Right lobe of liver (tissue), 6 donors: Measurements from ENCODE around the gene CHAF1A. TPM values are rescaled to one million over a fixed set of nuclear protein-coding genes. Genes with fewer than 3 reads are reported as not detected.

ENCODE experiments used
- ATAC-seq, 4 donors: fragments of 200-7000 bp; cut with Tn5 transposase; one replicate each; pipeline ENCODE4 v1.9.1; 2020; ENCODE audit warnings: mild to moderate bottlenecking in 4 of 4, moderate library complexity in 4 of 4
- DNase-seq, 3 donors: peaks; one replicate each; pipeline ENCODE4 v3.0.0-alpha.2; 2020
- H3K27ac ChIP-seq, 3 donors: fragments of 200-600 bp; one replicate each; pipeline ENCODE4 v1.8.0; 2022
- H3K27me3 ChIP-seq, 2 donors: fragments of 200-600 bp; one replicate each; pipeline ENCODE4 v1.8.0; 2022
- H3K36me3 ChIP-seq, 4 donors: fragments of 200-600 bp; sonication (generic) in 1 of 4; one replicate each; pipeline versions ENCODE4 v1.5.1 to v1.8.0; 2017 to 2022; ENCODE audit warnings: control low read depth in 1 of 4
- H3K4me1 ChIP-seq, 4 donors: fragments of 200-600 bp; sonication (generic) in 1 of 4; one replicate each; pipeline versions ENCODE4 v1.5.1 to v1.8.0; 2017 to 2022; ENCODE audit warnings: control low read depth in 1 of 4
- H3K4me3 ChIP-seq, 3 donors: fragments of 200-600 bp; one replicate each; pipeline ENCODE4 v1.8.0; 2022
- H3K9me3 ChIP-seq, 4 donors: fragments of 200-600 bp; sonication (generic) in 1 of 4; one replicate each; pipeline versions ENCODE4 v1.5.1 to v1.8.0; 2017 to 2022; ENCODE audit warnings: control low read depth in 1 of 4
- CTCF ChIP-seq, 4 donors: fragments of 200-600 bp in 3 of 4; fragments of 450-650 bp in 1 of 4; IDR thresholded peaks; one replicate each; pipeline versions ENCODE4 v1.5.1 to v1.8.0; 2016 to 2022; ENCODE audit warnings: antibody characterized with exemption in 4 of 4, mild to moderate bottlenecking in 2 of 4
- POLR2A ChIP-seq: fragments of 450-650 bp; IDR thresholded peaks from one replicate; pipeline ENCODE4 v1.6.1; 2017; ENCODE audit warnings: antibody characterized with exemption, mild to moderate bottlenecking
- WGBS: methylation state at CpG from one replicate; pipeline ENCODE4 v1.1.6; 2018; ENCODE audit warnings: low coverage, low lambda C conversion rate; ENCODE audit not compliant: insufficient coverage; ENCODE audit errors: missing lambda C conversion rate; 5-methylcytosine and 5-hydroxymethylcytosine counted together
- intact Hi-C, 2 donors: fragments of 100-400 bp; cut with DNase I; formaldehyde crosslinking; loops; one replicate each; pipeline versions ENCODE4 v1.11.2 to v1.14.1; 2022
- total RNA-seq, 6 experiments: library from RNA; depleted of rRNA in 2 of 6; stranded (reverse); fragments of >200 nt in 2 of 6; fragmentation: NEBNext Ultra II Directional in 3 of 6; extraction: Animal tissue kit (Norgen Biotek cat#: 25700) in 3 of 6; gene quantifications; one replicate each; pipeline versions ENCODE4 v1.1.0 to v1.2.4, GENCODE V29; 2016 to 2023
- donor health status: DM: no; HTN: yes; CAD: no.
- donor health status: DM: no; HTN: no; CAD: no.
- donor health status: DM: no; HTN: no; CAD: no.
- donor health status: DM: no; HTN: yes; CAD: no.
- donor health status: DM: no; HTN: yes; CAD: no.

Gene CHAF1A
- total RNA-seq, 6 experiments from 2014 or later: 3.1 to 9.2 (median 3.5) TPM

- Histone ChIP-seq H3K27ac (no peak overlapping the region), H3K36me3 (peaks cover 9 to 37% (median 26%) of the 10 kb centered on the region in 4 donors), H3K27me3 (no peaks in the 10 kb centered on the region), H3K4me3 (no peak overlapping the region), H3K9me3 (no peaks in the 10 kb centered on the region), H3K4me1 (peaks cover 0 to under 1% (median 0%) of the 10 kb centered on the region in 4 donors)
- intact Hi-C loops: no loop called here
- 88% methylated on average over 9 of the region's 15 CpGs for WGBS
- no peak for TF ChIP-seq CTCF (IDR thresholded peaks at IDR 0.05)
- TF ChIP-seq POLR2A: no peak
- no peak for ATAC-seq
- no peak for DNase-seq
These were observed 40.7 kb downstream of the CHAF1A start for GRCh38 chr19:4443188-4443587.

GRCh38 chr19:4443966-4444764 lies 41.7 kb downstream of the CHAF1A start:
- Histone ChIP-seq H3K4me3 (no peak overlapping the region), H3K27me3 (no peaks in the 10 kb centered on the region), H3K36me3 (peaks cover 9 to 37% (median 27%) of the 10 kb centered on the region in 4 donors), H3K9me3 (no peaks in the 10 kb centered on the region), H3K27ac (no peak overlapping the region), H3K4me1 (peaks cover 0 to 11% (median 4%) of the 10 kb centered on the region in 4 donors)
- intact Hi-C loops: no loop called here
- 90% methylated on average over 2 of the region's 20 CpGs for WGBS
- ATAC-seq (no peak), DNase-seq (no peak)
- TF ChIP-seq POLR2A: no peak
- TF ChIP-seq CTCF (IDR thresholded peaks at IDR 0.05): no peak

GRCh38 chr19:4444765-4445741 lies 42.6 kb downstream of the CHAF1A start:
- DNase-seq: no peak
- no peak overlapping the region for H3K4me3 ChIP-seq
- TF ChIP-seq POLR2A: no peak
- H3K27me3 ChIP-seq: no peaks in the 10 kb centered on the region
- peaks cover 9 to 37% (median 27%) of the 10 kb centered on the region in 4 donors for H3K36me3 ChIP-seq
- no peaks in the 10 kb centered on the region for H3K9me3 ChIP-seq
- intact Hi-C loops: no loop called here
- peaks cover 0 to 18% (median 8%) of the 10 kb centered on the region in 4 donors for H3K4me1 ChIP-seq
- H3K27ac ChIP-seq: no peak overlapping the region
- 75% methylated on average over 11 of the region's 36 CpGs for WGBS
- no peak for ATAC-seq

- no peak for TF ChIP-seq POLR2A
- peaks cover 0 to 18% (median 8%) of the 10 kb centered on the region in 4 donors for H3K4me1 ChIP-seq
- WGBS: no CpG with 5 or more reads among the region's 58 CpGs
- DNase-seq (peak in 1 of 3 donors; percentile 21), ATAC-seq (no peak)
- no peak overlapping the region for H3K4me3 ChIP-seq
- H3K36me3 ChIP-seq: peaks cover 9 to 41% (median 31%) of the 10 kb centered on the region in 4 donors
- no peaks in the 10 kb centered on the region for H3K27me3 ChIP-seq
- intact Hi-C loops: no loop called here
- no peaks in the 10 kb centered on the region for H3K9me3 ChIP-seq
- no peak overlapping the region for H3K27ac ChIP-seq
These were observed 43.7 kb downstream of the CHAF1A start for GRCh38 chr19:4445963-4446703.

- 80% methylated on average over 1 of the region's 15 CpGs for WGBS
- no peaks in the 10 kb centered on the region for H3K27me3 ChIP-seq
- peaks cover 9 to 47% (median 35%) of the 10 kb centered on the region in 4 donors for H3K36me3 ChIP-seq
- no peak overlapping the region for H3K4me3 ChIP-seq
- intact Hi-C loops: no loop called here
- no peak overlapping the region for H3K27ac ChIP-seq
- H3K4me1 ChIP-seq: peaks cover 0 to 18% (median 8%) of the 10 kb centered on the region in 4 donors
- no peak for DNase-seq
- no peak for ATAC-seq
- TF ChIP-seq CTCF (IDR thresholded peaks at IDR 0.05) (no peak), POLR2A (no peak)
- no peaks in the 10 kb centered on the region for H3K9me3 ChIP-seq
These were observed 44.3 kb downstream of the CHAF1A start for GRCh38 chr19:4446704-4447200.
